K562 (cell line): ENCODE measurements around the gene SHISA4. TPM values are rescaled to one million over a fixed set of nuclear protein-coding genes. Genes with fewer than 3 reads are reported as not detected.

Source experiments
- KHSRP ChIP-seq: fragments of 450-650 bp; IDR thresholded peaks from 2 replicates; pipeline ENCODE4 v1.6.1; 2017
- SMC3 ChIP-seq: conservative IDR thresholded peaks from 2 replicates; pipeline ENCODE4 v1.6.1; 2011; ENCODE audit warnings: low read depth, low read length, improper control_type of control experiment; ENCODE audit not compliant: insufficient read depth
- TAF1 ChIP-seq: IDR thresholded peaks from 2 replicates; pipeline ENCODE4 v1.6.1; 2011; ENCODE audit warnings: mild to moderate bottlenecking, low read length, moderate library complexity; ENCODE audit not compliant: insufficient read depth, control insufficient read depth, severe bottlenecking; ENCODE audit errors: extremely low read depth
- polyA plus RNA-seq, 8 experiments: library from polyadenylated mRNA; depleted of rRNA in 4 of 8; stranded (reverse) in 5 of 8; unstranded in 3 of 8; fragments of >200 nt; fragmentation: Nextera tagmentation in 2 of 8; fragmentation: Illumina TruSeq in 1 of 8; extraction: Ambion mirVana in 2 of 8; extraction: Trizol in 1 of 8; gene quantifications; 2 replicates each; pipeline versions ENCODE4 v1.2.1 to v1.2.3, GENCODE V29; 2011 to 2014; ENCODE audit warnings: inconsistent platforms in 1 of 8, missing spikeins in 1 of 8
- total RNA-seq, 7 experiments: library from RNA; depleted of rRNA in 6 of 7; stranded (reverse); fragments of >200 nt in 6 of 7; fragmentation: Illumina TruSeq in 2 of 7; extraction: Trizol in 2 of 7; gene quantifications; 2 replicates each; pipeline versions ENCODE4 v1.2.1 to v1.2.3, GENCODE V29; 2011 to 2021; ENCODE audit warnings: low replicate concordance in 1 of 7
- TF ChIP-seq, protein P1 (sequence below): fragments of 450-650 bp; IDR thresholded peaks from 2 replicates; pipeline ENCODE4 v1.6.1; 2016; ENCODE audit warnings: low read depth

The SHISA4 gene
- total and polyA plus RNA-seq, 9 of the 15 experiments (the other 6 are each of a cell fraction or from before 2014, with no cell fraction given), result 0.15 to 0.95 (median 0.68) TPM; not detected in 2

DNA sequence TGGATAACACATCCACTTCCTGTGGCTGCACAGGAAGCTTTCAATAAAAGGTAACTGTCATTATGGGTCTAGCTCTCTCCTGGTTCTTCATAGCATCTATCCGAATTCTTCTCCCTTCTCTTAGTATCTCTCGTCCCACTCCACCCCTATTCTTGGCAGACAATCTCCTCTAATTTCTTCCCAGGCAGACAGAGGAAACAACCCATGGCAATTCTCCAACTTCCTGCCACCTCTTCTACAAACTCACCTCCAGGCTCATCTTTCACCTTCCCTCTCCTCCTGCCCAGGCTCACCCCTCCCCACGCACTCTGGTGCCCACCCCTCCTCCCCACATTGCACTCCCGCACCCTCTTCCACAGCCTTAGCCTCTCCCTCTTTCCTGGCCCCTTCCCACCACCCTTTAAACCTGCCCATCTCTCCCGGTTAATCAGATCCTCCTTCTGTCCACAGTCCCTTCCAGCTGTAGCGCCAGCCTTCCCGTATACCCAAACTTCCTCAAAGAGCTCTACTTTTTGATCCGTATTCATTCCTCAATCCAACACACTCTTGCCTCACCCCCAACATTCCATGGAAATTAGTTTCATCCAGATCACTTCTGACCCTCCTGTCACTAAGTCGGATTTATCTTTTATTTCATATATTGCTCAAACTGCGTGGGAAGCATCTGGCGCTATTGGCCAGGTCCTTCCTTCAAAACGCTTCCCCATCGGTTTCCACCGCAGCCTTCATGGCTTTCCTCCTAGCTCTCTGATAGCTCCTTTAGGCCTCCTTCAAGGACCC lies 25.9 kb downstream of the SHISA4 start (continued):
- TF ChIP-seq, protein P1, sequence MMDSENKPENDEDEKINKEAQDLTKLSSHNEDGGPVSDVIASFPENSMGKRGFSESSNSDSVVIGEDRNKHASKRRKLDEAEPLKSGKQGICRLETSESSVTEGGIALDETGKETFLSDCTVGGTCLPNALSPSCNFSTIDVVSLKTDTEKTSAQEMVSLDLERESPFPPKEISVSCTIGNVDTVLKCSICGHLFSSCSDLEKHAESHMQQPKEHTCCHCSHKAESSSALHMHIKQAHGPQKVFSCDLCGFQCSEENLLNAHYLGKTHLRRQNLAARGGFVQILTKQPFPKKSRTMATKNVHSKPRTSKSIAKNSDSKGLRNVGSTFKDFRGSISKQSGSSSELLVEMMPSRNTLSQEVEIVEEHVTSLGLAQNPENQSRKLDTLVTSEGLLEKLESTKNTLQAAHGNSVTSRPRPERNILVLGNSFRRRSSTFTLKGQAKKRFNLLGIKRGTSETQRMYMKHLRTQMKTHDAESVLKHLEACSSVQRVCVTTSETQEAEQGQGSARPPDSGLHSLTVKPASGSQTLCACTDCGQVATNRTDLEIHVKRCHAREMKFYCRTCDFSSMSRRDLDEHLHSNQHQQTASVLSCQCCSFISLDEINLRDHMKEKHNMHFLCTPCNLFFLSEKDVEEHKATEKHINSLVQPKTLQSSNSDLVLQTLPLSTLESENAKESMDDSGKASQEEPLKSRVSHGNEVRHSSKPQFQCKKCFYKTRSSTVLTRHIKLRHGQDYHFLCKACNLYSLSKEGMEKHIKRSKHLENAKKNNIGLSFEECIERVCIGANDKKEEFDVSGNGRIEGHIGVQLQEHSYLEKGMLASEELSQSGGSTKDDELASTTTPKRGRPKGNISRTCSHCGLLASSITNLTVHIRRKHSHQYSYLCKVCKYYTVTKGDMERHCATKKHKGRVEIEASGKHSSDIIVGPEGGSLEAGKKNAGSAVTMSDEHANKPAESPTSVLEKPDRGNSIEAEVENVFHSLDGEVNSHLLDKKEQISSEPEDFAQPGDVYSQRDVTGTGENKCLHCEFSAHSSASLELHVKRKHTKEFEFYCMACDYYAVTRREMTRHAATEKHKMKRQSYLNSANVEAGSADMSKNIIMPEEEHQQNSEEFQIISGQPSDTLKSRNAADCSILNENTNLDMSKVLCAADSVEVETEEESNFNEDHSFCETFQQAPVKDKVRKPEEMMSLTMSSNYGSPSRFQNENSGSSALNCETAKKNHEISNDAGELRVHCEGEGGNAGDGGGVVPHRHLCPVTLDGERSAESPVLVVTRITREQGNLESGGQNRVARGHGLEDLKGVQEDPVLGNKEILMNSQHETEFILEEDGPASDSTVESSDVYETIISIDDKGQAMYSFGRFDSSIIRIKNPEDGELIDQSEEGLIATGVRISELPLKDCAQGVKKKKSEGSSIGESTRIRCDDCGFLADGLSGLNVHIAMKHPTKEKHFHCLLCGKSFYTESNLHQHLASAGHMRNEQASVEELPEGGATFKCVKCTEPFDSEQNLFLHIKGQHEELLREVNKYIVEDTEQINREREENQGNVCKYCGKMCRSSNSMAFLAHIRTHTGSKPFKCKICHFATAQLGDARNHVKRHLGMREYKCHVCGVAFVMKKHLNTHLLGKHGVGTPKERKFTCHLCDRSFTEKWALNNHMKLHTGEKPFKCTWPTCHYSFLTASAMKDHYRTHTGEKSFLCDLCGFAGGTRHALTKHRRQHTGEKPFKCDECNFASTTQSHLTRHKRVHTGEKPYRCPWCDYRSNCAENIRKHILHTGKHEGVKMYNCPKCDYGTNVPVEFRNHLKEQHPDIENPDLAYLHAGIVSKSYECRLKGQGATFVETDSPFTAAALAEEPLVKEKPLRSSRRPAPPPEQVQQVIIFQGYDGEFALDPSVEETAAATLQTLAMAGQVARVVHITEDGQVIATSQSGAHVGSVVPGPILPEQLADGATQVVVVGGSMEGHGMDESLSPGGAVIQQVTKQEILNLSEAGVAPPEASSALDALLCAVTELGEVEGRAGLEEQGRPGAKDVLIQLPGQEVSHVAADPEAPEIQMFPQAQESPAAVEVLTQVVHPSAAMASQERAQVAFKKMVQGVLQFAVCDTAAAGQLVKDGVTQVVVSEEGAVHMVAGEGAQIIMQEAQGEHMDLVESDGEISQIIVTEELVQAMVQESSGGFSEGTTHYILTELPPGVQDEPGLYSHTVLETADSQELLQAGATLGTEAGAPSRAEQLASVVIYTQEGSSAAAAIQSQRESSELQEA, result no peak
- TF ChIP-seq SMC3, result no peak
- TF ChIP-seq KHSRP, result no peak
- TF ChIP-seq TAF1, result no peak
